DMS 273 (cell line): ENCODE measurements around the gene MAPKAPK2.
"Not testable (repeated sequence)": the region's sequence is repeated elsewhere in the genome, so short reads cannot be mapped to it uniquely, and the experiment has no call there.

Source experiments
- DNase-seq: peaks from one replicate; lab custom pipeline; 2025; ENCODE audit not compliant: unreplicated experiment; lab: John Stamatoyannopoulos, UW

MAPKAPK2 gene

GRCh38 chr1:206739411-206740076, 54.8 kb downstream of the MAPKAPK2 start:
- no peak for DNase-seq

- no peak for DNase-seq
Measured at GRCh38 chr1:206741142-206741701, 56.5 kb downstream of the MAPKAPK2 start.

- DNase-seq = no peak
Measured at GRCh38 chr1:206742719-206743383, 58.1 kb downstream of the MAPKAPK2 start.

- no peak for DNase-seq
Measured at GRCh38 chr1:206744683-206745082, 60.0 kb downstream of the MAPKAPK2 start.

- no peak for DNase-seq
Measured at GRCh38 chr1:206745301-206745700, 60.6 kb downstream of the MAPKAPK2 start.

GRCh38 chr1:206748348-206749030, 63.8 kb downstream of the MAPKAPK2 start:
- DNase-seq = peak; percentile 47

GRCh38 chr1:206751891-206752290, 67.2 kb downstream of the MAPKAPK2 start:
- DNase-seq = no peak

GRCh38 chr1:206752481-206752880, 67.8 kb downstream of the MAPKAPK2 start:
- no peak for DNase-seq

- DNase-seq = no peak
Measured at GRCh38 chr1:206753141-206753540, 68.4 kb downstream of the MAPKAPK2 start.

GRCh38 chr1:206754011-206754410, 69.3 kb downstream of the MAPKAPK2 start:
- no peak for DNase-seq

- DNase-seq = no peak
Measured at GRCh38 chr1:206757524-206758266, 73.0 kb downstream of the MAPKAPK2 start.

GRCh38 chr1:206760590-206760989, 75.9 kb downstream of the MAPKAPK2 start:
- no peak for DNase-seq

- peak; percentile 19 for DNase-seq
Measured at GRCh38 chr1:206761159-206761768, 76.6 kb downstream of the MAPKAPK2 start.

- DNase-seq = not testable (repeated sequence)
Measured at GRCh38 chr1:206762741-206763364, 78.1 kb downstream of the MAPKAPK2 start.

- DNase-seq = not testable (repeated sequence)
Measured at GRCh38 chr1:206765771-206766170, 81.1 kb downstream of the MAPKAPK2 start.

- DNase-seq = no peak
Measured at GRCh38 chr1:206766251-206766856, 81.6 kb downstream of the MAPKAPK2 start.

- DNase-seq = no peak
Measured at GRCh38 chr1:206768472-206769303, 84.0 kb downstream of the MAPKAPK2 start.

GRCh38 chr1:206769304-206769731, 84.6 kb downstream of the MAPKAPK2 start:
- no peak for DNase-seq
